PC-3 (cell line): ENCODE data around the gene MAGI1. TPM values are rescaled to one million over a fixed set of nuclear protein-coding genes. Genes with fewer than 3 reads are reported as not detected.

ENCODE experiments used
- ATAC-seq: fragments of 200-7000 bp; cut with Tn5 transposase; 2 replicates; pipeline ENCODE4 v1.9.1; 2020; ENCODE audit warnings: mild to moderate bottlenecking, moderate library complexity
- BruUV-seq: library from RNA; stranded (reverse); fragments of 400-500 nt; replicated peaks from 2 replicates; lab custom pipeline; 2021; lab: Mats Ljungman, UMichigan
- CTCF ChIA-PET: fragments of 300-600 bp; sonication (Branson Sonifier 250); formaldehyde crosslinking; loops from one replicate; lab custom pipeline; 2022; ENCODE audit warnings: antibody characterized with exemption; lab: Charles Lee
- POLR2A ChIA-PET: fragments of 300-600 bp; sonication (Branson Sonifier 250); formaldehyde crosslinking; loops from one replicate; lab custom pipeline; 2022; ENCODE audit warnings: antibody characterized with exemption; ENCODE audit not compliant: unreplicated experiment; lab: Charles Lee
- DNase-seq: peaks from one replicate; pipeline ENCODE4 v3.0.0-alpha.2; 2015
- H2AFZ ChIP-seq: fragments of 300-600 bp; sonication (generic); 2 replicates; pipeline ENCODE4 v1.6.0; 2016; ENCODE audit warnings: antibody characterized with exemption, low read length
- H3F3A ChIP-seq: fragments of 300-600 bp; sonication (generic); one replicate; pipeline ENCODE4 v1.6.0; 2017; ENCODE audit warnings: antibody characterized with exemption, low read length, control low read depth, mild to moderate bottlenecking; ENCODE audit not compliant: unreplicated experiment
- H3K27ac ChIP-seq: fragments of 300-600 bp; sonication (generic); 2 replicates; pipeline ENCODE4 v1.5.1; 2016; ENCODE audit warnings: mild to moderate bottlenecking, low read length
- H3K27me3 ChIP-seq: fragments of 300-600 bp; sonication (generic); 2 replicates; pipeline ENCODE4 v1.6.1; 2016; ENCODE audit warnings: low read length, mixed read lengths
- H3K36me3 ChIP-seq: fragments of 300-600 bp; sonication (generic); 2 replicates; pipeline ENCODE4 v1.6.1; 2016; ENCODE audit warnings: low read depth, mixed run types, low read length, mixed read lengths
- H3K4me1 ChIP-seq: fragments of 300-600 bp; sonication (generic); 2 replicates; pipeline ENCODE4 v1.5.1; 2016; ENCODE audit warnings: low read length; ENCODE audit not compliant: insufficient read depth
- H3K4me2 ChIP-seq: fragments of 300-600 bp; sonication (generic); 2 replicates; pipeline ENCODE4 v1.6.0; 2016; ENCODE audit warnings: low read length
- H3K4me3 ChIP-seq: fragments of 300-600 bp; sonication (generic); 2 replicates; pipeline ENCODE4 v1.5.1; 2016; ENCODE audit warnings: mild to moderate bottlenecking, low read length, mixed read lengths
- H3K79me2 ChIP-seq: fragments of 300-600 bp; sonication (generic); 2 replicates; pipeline ENCODE4 v1.6.1; 2017; ENCODE audit warnings: low read length, mixed read lengths
- H3K9ac ChIP-seq: fragments of 300-600 bp; sonication (generic); 2 replicates; pipeline ENCODE4 v1.6.0; 2016; ENCODE audit warnings: mild to moderate bottlenecking, low read length
- H3K9me2 ChIP-seq: fragments of 300-600 bp; sonication (generic); replicated peaks from 2 replicates; pipeline ENCODE4 v1.6.1; 2016; ENCODE audit warnings: mixed run types, low read length, mixed read lengths
- H3K9me3 ChIP-seq: fragments of 300-600 bp; sonication (generic); 2 replicates; pipeline ENCODE4 v1.6.1; 2016; ENCODE audit warnings: low read length, mixed read lengths
- H4K20me1 ChIP-seq: fragments of 300-600 bp; sonication (generic); 2 replicates; pipeline ENCODE4 v1.6.1; 2016; ENCODE audit warnings: low read length, mixed read lengths
- CTCF ChIP-seq: fragments of 300-600 bp; sonication (generic); conservative IDR thresholded peaks from 2 replicates; pipeline ENCODE4 v1.5.1; 2017; ENCODE audit warnings: antibody characterized with exemption, low read depth, mild to moderate bottlenecking, low read length
- EZH2 ChIP-seq: fragments of 300-600 bp; sonication (generic); IDR thresholded peaks from one replicate; pipeline ENCODE4 v1.6.1; 2017; ENCODE audit warnings: antibody characterized with exemption, mild to moderate bottlenecking, low read length; ENCODE audit not compliant: unreplicated experiment
- EZH2phosphoT487 ChIP-seq: fragments of 300-600 bp; sonication (generic); IDR thresholded peaks from 2 replicates; pipeline ENCODE4 v1.6.1; 2018; ENCODE audit warnings: mild to moderate bottlenecking, antibody characterized with exemption, low read length, borderline replicate concordance
- intact Hi-C: fragments of 100-400 bp; cut with micrococcal nuclease; formaldehyde crosslinking; loops from 2 replicates; pipeline ENCODE4 v1.9.0; 2023
- total RNA-seq: library from RNA; depleted of rRNA; stranded (reverse); fragments of >200 nt; gene quantifications from 2 replicates; pipeline ENCODE4 v1.2.3, GENCODE V29; 2014

The MAGI1 gene
- total RNA-seq, 1 experiment from 2014 or later: 8.9 TPM

DNA sequence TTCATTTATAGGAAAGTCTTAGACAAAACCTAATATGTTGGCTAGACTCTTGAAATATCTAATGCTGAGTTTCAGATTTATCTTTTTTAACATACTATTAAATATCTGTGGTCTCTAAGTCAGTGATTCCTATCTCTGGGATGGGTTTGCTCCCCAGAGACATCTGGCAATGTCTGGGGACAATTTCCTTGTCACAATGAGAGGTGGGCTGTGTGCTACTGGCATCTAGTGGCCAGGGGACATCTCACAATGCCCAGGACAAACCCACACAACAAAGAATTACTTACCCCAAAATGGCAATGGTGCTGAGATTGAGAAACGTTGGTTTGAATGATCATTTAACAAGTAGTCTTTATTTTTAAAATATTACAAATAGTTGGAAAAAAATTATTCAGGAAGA, 602.1 kb downstream of the MAGI1 start:
- Histone ChIP-seq H4K20me1 (no peaks in the 10 kb centered on the region), H3K4me3 (no peak overlapping the region), H2AFZ (no peak overlapping the region), H3K9me3 (no peaks in the 10 kb centered on the region), H3K4me2 (no peak overlapping the region), H3K27me3 (no peaks in the 10 kb centered on the region), H3F3A (no peaks in the 10 kb centered on the region), H3K27ac (no peak overlapping the region), H3K4me1 (no peaks in the 10 kb centered on the region), H3K9me2 (no peaks in the 10 kb centered on the region), H3K9ac (no peak overlapping the region), H3K36me3 (no peaks in the 10 kb centered on the region), H3K79me2 (no peaks in the 10 kb centered on the region)
- POLR2A ChIA-PET: no interaction called here
- DNase-seq: peak; percentile 11
- ATAC-seq: no peak
- BruUV-seq: no TSS peak
- CTCF ChIA-PET: no interaction called here
- intact Hi-C loops: loop anchor here (2.0 kb wide), 1 partner anchor 94 kb away; no protein-coding TSS in a partner anchor
- TF ChIP-seq CTCF: peak; percentile 50
- TF ChIP-seq EZH2: no peak

DNA sequence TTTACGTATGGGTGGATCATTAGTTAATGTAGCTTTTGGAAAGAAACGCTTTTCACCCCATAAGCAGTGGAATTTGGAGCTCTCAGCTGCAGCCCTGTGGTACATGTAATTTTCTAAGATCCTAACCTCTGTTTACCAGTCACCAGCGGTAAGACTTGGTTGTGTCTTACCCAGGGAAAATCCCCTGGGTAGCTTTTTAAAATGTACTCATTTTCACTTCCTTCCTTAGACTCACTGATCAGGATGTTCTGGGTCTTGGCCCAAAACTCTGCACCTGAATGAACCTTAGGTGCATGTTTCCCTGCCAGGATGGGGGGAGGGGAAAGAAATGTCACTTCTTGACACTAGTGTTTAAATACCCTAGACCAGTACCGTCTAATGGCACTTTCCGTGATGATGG, 605.2 kb downstream of the MAGI1 start:
- DNase-seq (no peak), ATAC-seq (no peak)
- Histone ChIP-seq H3K4me2 (no peak overlapping the region), H3K79me2 (no peaks in the 10 kb centered on the region), H3F3A (no peaks in the 10 kb centered on the region), H4K20me1 (no peaks in the 10 kb centered on the region), H3K9me2 (no peaks in the 10 kb centered on the region), H3K9me3 (no peaks in the 10 kb centered on the region), H3K9ac (no peak overlapping the region), H2AFZ (no peak overlapping the region), H3K4me3 (no peak overlapping the region), H3K36me3 (no peaks in the 10 kb centered on the region; the same call in 1 of the 2 replicates), H3K27me3 (no peaks in the 10 kb centered on the region), H3K27ac (no peak overlapping the region), H3K4me1 (no peaks in the 10 kb centered on the region)
- no TSS peak for BruUV-seq
- POLR2A ChIA-PET: no interaction called here
- CTCF ChIA-PET: no interaction called here
- intact Hi-C loops: no loop called here
- no peak for TF ChIP-seq EZH2
- no peak for TF ChIP-seq EZH2phosphoT487
- no peak for TF ChIP-seq CTCF

DNA sequence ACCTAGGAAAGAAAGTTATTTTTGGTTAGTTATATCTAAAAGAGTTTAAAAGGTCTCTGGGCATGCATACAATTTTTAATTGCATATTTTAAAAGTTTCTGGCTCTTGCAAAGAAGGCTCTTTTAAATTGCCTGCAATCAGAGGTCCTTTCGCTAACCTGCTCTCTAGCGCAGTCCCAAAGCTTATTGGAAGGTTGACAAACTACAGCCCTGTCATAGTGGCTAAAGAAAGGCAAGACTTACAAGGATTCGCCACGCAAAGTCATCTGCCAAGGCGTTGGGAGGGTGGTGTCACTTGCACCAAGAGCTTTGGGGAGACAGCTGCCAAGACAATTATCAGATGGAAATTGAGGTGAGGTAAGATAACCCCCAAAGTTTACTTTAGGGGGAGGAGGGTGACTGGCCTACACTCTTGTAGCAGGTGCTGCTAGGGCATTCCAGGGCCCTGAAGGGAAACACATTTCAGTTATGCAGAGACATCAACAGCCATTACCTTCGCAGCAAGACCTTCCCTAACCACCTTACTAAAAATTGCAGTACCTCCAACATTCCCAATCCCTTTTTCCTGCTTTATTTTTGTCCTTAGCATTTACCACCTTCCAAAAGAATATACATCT, 606.2 kb downstream of the MAGI1 start:
- H3F3A ChIP-seq: no peaks in the 10 kb centered on the region
- H4K20me1 ChIP-seq: no peaks in the 10 kb centered on the region
- H3K4me3 ChIP-seq: no peak overlapping the region
- TF ChIP-seq EZH2phosphoT487: no peak
- no peak for TF ChIP-seq CTCF
- no peak for TF ChIP-seq EZH2
- ChIA-PET POLR2A (no interaction called here), CTCF (no interaction called here)
- no peaks in the 10 kb centered on the region for H3K4me1 ChIP-seq
- H3K4me2 ChIP-seq: no peak overlapping the region
- H3K9ac ChIP-seq: no peak overlapping the region
- DNase-seq (no peak), ATAC-seq (no peak)
- intact Hi-C loops: no loop called here
- H3K9me2 ChIP-seq: no peaks in the 10 kb centered on the region
- BruUV-seq: no TSS peak
- H3K79me2 ChIP-seq: no peaks in the 10 kb centered on the region
- H3K27me3 ChIP-seq: no peaks in the 10 kb centered on the region
- H3K9me3 ChIP-seq: no peaks in the 10 kb centered on the region
- no peak overlapping the region for H3K27ac ChIP-seq
- no peaks in the 10 kb centered on the region; the same call in 1 of the 2 replicates for H3K36me3 ChIP-seq
- no peak overlapping the region for H2AFZ ChIP-seq
